ENCODE measurements around the gene EID1. TPM values are rescaled to one million over a fixed set of nuclear protein-coding genes. Genes with fewer than 3 reads are reported as not detected.

Gene EID1
- total RNA-seq, 1 experiment from 2014 or later: 102 TPM

DNA sequence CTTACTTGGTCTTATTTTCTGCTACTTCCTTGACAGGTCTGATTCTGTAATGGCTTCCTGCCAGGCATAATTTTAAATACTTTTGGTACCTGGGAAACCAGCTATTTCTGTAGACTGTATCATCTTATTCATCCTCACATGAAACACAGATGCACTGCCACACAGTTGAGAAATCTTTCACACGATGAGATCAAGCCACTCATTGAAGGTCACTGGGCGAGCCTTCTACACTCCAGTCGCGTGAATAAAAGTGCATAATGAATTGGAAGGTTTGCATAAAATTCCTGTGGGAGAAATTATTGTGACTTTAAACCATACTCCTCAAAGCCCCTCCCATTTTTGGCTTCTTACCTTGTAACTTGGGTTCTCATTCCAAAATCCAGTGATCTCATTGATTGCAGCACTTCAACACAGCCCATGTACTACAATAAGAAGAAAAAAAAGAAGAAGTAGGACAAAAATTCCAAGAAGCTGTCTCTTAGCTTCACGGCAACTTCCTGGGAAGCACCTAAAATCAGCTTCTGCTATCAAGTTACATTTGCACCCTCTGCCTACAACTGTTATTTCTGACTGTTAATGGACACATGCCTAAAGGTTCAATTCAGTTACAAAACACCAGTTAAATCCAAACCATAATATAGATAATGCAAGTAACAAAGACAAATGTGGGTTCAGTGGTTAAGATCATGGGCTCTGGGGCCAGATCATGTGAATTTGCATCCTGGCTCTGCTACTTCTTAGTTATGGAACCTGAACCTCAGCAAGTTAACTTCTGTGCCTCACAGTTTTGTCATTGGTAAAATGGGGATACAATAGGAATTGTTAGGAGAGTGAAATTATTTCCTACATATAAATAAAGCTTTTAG, 46.8 kb downstream of the EID1 start:
- Histone ChIP-seq H3K9me3 (ENCODE audit: control insufficient read depth, insufficient read depth, low read depth, low read length) (no peaks in the 10 kb centered on the region), H3K36me3 (ENCODE audit: control insufficient read depth, insufficient read depth, low read length) (no peaks in the 10 kb centered on the region), H3K27ac (ENCODE audit: low read length) (no peak overlapping the region), H3K4me1 (ENCODE audit: control insufficient read depth, insufficient read depth, low read length) (no peaks in the 10 kb centered on the region), H3K27me3 (ENCODE audit: control insufficient read depth, insufficient read depth, low read length) (no peaks in the 10 kb centered on the region), H3K4me3 (ENCODE audit: low read depth in 2 of 2, low read length in 2 of 2) (no peak overlapping the region)
- intact Hi-C loops (cut with micrococcal nuclease; ENCODE audit: unreplicated experiment): no loop called here
- no TSS peak for BruUV-seq (replicated peaks)
- no peak for ATAC-seq
- ChIA-PET CTCF (no interaction called here), POLR2A (no interaction called here)
- in situ Hi-C loops (cut with HindIII; ENCODE audit: low pct_unique_long_range_greater_than_20kb, low sequenced_read_pairs): no loop called here
- DNase-seq (ENCODE audit: low read depth, low spot score): no peak
- TF ChIP-seq POLR2AphosphoS5 (IDR thresholded peaks at IDR 0.05; ENCODE audit: low read depth, low read length) (no peak), SIN3A (IDR thresholded peaks at IDR 0.05; ENCODE audit: borderline replicate concordance, insufficient read depth, low read depth, low read length) (no peak), TCF7L2 (IDR thresholded peaks at IDR 0.05; ENCODE audit: low read depth, low read length) (no peak)
- TF ChIP-seq, protein P1, sequence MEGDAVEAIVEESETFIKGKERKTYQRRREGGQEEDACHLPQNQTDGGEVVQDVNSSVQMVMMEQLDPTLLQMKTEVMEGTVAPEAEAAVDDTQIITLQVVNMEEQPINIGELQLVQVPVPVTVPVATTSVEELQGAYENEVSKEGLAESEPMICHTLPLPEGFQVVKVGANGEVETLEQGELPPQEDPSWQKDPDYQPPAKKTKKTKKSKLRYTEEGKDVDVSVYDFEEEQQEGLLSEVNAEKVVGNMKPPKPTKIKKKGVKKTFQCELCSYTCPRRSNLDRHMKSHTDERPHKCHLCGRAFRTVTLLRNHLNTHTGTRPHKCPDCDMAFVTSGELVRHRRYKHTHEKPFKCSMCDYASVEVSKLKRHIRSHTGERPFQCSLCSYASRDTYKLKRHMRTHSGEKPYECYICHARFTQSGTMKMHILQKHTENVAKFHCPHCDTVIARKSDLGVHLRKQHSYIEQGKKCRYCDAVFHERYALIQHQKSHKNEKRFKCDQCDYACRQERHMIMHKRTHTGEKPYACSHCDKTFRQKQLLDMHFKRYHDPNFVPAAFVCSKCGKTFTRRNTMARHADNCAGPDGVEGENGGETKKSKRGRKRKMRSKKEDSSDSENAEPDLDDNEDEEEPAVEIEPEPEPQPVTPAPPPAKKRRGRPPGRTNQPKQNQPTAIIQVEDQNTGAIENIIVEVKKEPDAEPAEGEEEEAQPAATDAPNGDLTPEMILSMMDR (IDR thresholded peaks at IDR 0.05): no peak
- TF ChIP-seq, protein P2, sequence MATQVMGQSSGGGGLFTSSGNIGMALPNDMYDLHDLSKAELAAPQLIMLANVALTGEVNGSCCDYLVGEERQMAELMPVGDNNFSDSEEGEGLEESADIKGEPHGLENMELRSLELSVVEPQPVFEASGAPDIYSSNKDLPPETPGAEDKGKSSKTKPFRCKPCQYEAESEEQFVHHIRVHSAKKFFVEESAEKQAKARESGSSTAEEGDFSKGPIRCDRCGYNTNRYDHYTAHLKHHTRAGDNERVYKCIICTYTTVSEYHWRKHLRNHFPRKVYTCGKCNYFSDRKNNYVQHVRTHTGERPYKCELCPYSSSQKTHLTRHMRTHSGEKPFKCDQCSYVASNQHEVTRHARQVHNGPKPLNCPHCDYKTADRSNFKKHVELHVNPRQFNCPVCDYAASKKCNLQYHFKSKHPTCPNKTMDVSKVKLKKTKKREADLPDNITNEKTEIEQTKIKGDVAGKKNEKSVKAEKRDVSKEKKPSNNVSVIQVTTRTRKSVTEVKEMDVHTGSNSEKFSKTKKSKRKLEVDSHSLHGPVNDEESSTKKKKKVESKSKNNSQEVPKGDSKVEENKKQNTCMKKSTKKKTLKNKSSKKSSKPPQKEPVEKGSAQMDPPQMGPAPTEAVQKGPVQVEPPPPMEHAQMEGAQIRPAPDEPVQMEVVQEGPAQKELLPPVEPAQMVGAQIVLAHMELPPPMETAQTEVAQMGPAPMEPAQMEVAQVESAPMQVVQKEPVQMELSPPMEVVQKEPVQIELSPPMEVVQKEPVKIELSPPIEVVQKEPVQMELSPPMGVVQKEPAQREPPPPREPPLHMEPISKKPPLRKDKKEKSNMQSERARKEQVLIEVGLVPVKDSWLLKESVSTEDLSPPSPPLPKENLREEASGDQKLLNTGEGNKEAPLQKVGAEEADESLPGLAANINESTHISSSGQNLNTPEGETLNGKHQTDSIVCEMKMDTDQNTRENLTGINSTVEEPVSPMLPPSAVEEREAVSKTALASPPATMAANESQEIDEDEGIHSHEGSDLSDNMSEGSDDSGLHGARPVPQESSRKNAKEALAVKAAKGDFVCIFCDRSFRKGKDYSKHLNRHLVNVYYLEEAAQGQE (IDR thresholded peaks at IDR 0.05; ENCODE audit: insufficient read depth in 1 of 2, low read depth in 2 of 2, low read length in 1 of 2): no peak

DNA sequence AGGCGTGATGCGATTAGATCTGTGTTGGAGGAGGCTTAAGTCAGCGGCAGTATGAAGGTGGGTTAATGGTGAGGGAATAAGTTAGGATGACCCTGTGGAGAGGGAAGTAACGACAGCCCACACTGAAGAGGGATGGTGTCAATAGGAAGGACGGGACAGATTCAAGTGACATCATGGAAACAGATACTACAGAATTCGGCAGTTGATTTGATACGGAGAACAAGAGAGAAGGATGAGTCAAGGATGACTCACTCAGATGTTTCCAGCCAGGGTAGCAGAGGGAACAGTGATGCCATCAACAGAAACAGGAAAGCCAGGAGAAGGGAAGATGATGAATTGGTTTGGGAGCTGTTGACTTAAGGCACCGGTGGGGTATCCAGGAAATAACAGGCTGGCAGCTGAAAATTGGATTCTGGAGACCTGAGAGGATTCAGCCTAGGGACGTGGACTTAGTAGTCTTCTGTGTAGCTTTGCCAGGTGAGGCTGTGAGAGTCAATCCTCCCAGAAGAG, 47.8 kb downstream of the EID1 start:
- H3K36me3 ChIP-seq (ENCODE audit: control insufficient read depth, insufficient read depth, low read length): no peaks in the 10 kb centered on the region
- TF ChIP-seq POLR2AphosphoS5 (IDR thresholded peaks at IDR 0.05; ENCODE audit: low read depth, low read length) (no peak), TCF7L2 (IDR thresholded peaks at IDR 0.05; ENCODE audit: low read depth, low read length) (no peak), SIN3A (IDR thresholded peaks at IDR 0.05; ENCODE audit: borderline replicate concordance, insufficient read depth, low read depth, low read length) (no peak)
- TF ChIP-seq, protein P1 (IDR thresholded peaks at IDR 0.05): no peak
- TF ChIP-seq, protein P2 (IDR thresholded peaks at IDR 0.05; ENCODE audit: insufficient read depth in 1 of 2, low read depth in 2 of 2, low read length in 1 of 2): no peak
- no peak overlapping the region for H3K27ac ChIP-seq (ENCODE audit: low read length)
- ATAC-seq: peak; percentile 76
- no peaks in the 10 kb centered on the region for H3K9me3 ChIP-seq (ENCODE audit: control insufficient read depth, insufficient read depth, low read depth, low read length)
- no peaks in the 10 kb centered on the region for H3K4me1 ChIP-seq (ENCODE audit: control insufficient read depth, insufficient read depth, low read length)
- BruUV-seq (replicated peaks): no TSS peak
- in situ Hi-C loops (cut with HindIII; ENCODE audit: low pct_unique_long_range_greater_than_20kb, low sequenced_read_pairs): no loop called here
- peak; percentile 76 for DNase-seq (ENCODE audit: low read depth, low spot score)
- H3K4me3 ChIP-seq (ENCODE audit: low read depth in 2 of 2, low read length in 2 of 2): no peak overlapping the region
- H3K27me3 ChIP-seq (ENCODE audit: control insufficient read depth, insufficient read depth, low read length): no peaks in the 10 kb centered on the region
- POLR2A ChIA-PET: no interaction called here
- CTCF ChIA-PET: interaction anchor here (0.7 kb wide), 2 partner anchors 10 to 50 kb away, joined by 4 to 5 read pairs; no protein-coding TSS in a partner anchor
- intact Hi-C loops (cut with micrococcal nuclease; ENCODE audit: unreplicated experiment): no loop called here
